IMR-90 (cell line): ENCODE measurements around the gene RMDN2.
"Not testable (repeated sequence)": the region's sequence is repeated elsewhere in the genome, so short reads cannot be mapped to it uniquely, and the experiment has no call there.

Source experiments
- POLR2A ChIP-seq: IDR thresholded peaks from 2 replicates; pipeline ENCODE4 v1.6.1; 2012; ENCODE audit warnings: mild to moderate bottlenecking, low read depth, low read length
- RFX5 ChIP-seq: IDR thresholded peaks from 2 replicates; pipeline ENCODE4 v1.8.0; 2012; ENCODE audit warnings: low read depth, mild to moderate bottlenecking, low read length, moderate library complexity
- TF ChIP-seq, protein P1 (sequence below): conservative IDR thresholded peaks from 2 replicates; pipeline ENCODE4 v1.5.1; 2012; ENCODE audit warnings: mild to moderate bottlenecking, low read depth, low read length, improper control_type of control experiment

- TF ChIP-seq, protein P1, sequence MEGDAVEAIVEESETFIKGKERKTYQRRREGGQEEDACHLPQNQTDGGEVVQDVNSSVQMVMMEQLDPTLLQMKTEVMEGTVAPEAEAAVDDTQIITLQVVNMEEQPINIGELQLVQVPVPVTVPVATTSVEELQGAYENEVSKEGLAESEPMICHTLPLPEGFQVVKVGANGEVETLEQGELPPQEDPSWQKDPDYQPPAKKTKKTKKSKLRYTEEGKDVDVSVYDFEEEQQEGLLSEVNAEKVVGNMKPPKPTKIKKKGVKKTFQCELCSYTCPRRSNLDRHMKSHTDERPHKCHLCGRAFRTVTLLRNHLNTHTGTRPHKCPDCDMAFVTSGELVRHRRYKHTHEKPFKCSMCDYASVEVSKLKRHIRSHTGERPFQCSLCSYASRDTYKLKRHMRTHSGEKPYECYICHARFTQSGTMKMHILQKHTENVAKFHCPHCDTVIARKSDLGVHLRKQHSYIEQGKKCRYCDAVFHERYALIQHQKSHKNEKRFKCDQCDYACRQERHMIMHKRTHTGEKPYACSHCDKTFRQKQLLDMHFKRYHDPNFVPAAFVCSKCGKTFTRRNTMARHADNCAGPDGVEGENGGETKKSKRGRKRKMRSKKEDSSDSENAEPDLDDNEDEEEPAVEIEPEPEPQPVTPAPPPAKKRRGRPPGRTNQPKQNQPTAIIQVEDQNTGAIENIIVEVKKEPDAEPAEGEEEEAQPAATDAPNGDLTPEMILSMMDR = not testable (repeated sequence)
- not testable (repeated sequence) for TF ChIP-seq RFX5, POLR2A
Measured at GRCh38 chr2:37963901-37964300, 38.8 kb downstream of the RMDN2 start.
